ENCODE results near the gene CHRNA10. TPM values are rescaled to one million over a fixed set of nuclear protein-coding genes. Genes with fewer than 3 reads are reported as not detected.
"Not testable (repeated sequence)": the region's sequence is repeated elsewhere in the genome, so short reads cannot be mapped to it uniquely, and the experiment has no call there.

CHRNA10 gene
- total RNA-seq, 4 donors from 2014 or later: 0.19 to 0.78 (median 0.67) TPM; not detected in 1

GRCh38 chr11:3659595-3660515 lies 11.3 kb downstream of the CHRNA10 start:
- Histone ChIP-seq H3K4me3 (no peak overlapping the region), H3K27ac (no peak overlapping the region), H3K36me3 (peaks cover 0 to 10% of the 10 kb centered on the region in 2 donors), H3K27me3 (peaks cover 14% of the 10 kb centered on the region), H3K4me1 (no peaks in the 10 kb centered on the region), H3K9me3 (no peaks in the 10 kb centered on the region)
- 97% methylated on average over 5 of the region's 33 CpGs; no CpG with 5 or more reads in 1 of the 2 donors for WGBS, 2 donors (ENCODE audit: low coverage in 1 of 2)
- no peak for TF ChIP-seq POLR2A (IDR thresholded peaks at IDR 0.05)
- no peak for TF ChIP-seq EP300 (IDR thresholded peaks at IDR 0.05)
- no peak for TF ChIP-seq CTCF (IDR thresholded peaks at IDR 0.05)
- no peak for TF ChIP-seq POLR2AphosphoS5 (IDR thresholded peaks at IDR 0.05)
- no peak for ATAC-seq

- Histone ChIP-seq H3K4me1 (no peaks in the 10 kb centered on the region), H3K27ac (no peak overlapping the region), H3K4me3 (no peak overlapping the region), H3K36me3 (no peaks in the 10 kb centered on the region), H3K9me3 (no peaks in the 10 kb centered on the region), H3K27me3 (peaks cover 16% of the 10 kb centered on the region)
- 94 to 95% methylated on average over 3 to 8 of the region's 8 CpGs for WGBS, 2 donors (ENCODE audit: low coverage in 1 of 2)
- no peak for ATAC-seq
- TF ChIP-seq POLR2A (IDR thresholded peaks at IDR 0.05): no peak
- no peak for TF ChIP-seq CTCF (IDR thresholded peaks at IDR 0.05)
- no peak for TF ChIP-seq EP300 (IDR thresholded peaks at IDR 0.05)
These were observed 12.9 kb downstream of the CHRNA10 start for GRCh38 chr11:3658252-3658651.

- H3K27me3 ChIP-seq: peaks cover 16% of the 10 kb centered on the region
- not testable (repeated sequence) for H3K27ac ChIP-seq, H3K9me3 ChIP-seq, H3K4me1 ChIP-seq, H3K4me3 ChIP-seq, H3K36me3 ChIP-seq, ATAC-seq
- WGBS, 2 donors (ENCODE audit: low coverage in 1 of 2): 61 to 80% methylated on average over 3 to 5 of the region's 5 CpGs
These were observed 13.9 kb downstream of the CHRNA10 start for GRCh38 chr11:3657331-3657730.

- no peak for ATAC-seq
- Histone ChIP-seq H3K4me3 (no peak overlapping the region), H3K27me3 (peaks cover 16% of the 10 kb centered on the region), H3K9me3 (no peaks in the 10 kb centered on the region), H3K4me1 (no peaks in the 10 kb centered on the region), H3K36me3 (no peaks in the 10 kb centered on the region), H3K27ac (no peak overlapping the region)
- no peak for TF ChIP-seq POLR2A (IDR thresholded peaks at IDR 0.05)
- no peak for TF ChIP-seq EP300 (IDR thresholded peaks at IDR 0.05)
- TF ChIP-seq CTCF (IDR thresholded peaks at IDR 0.05): no peak
- TF ChIP-seq POLR2AphosphoS5 (IDR thresholded peaks at IDR 0.05): no peak
- no CpG with 5 or more reads among the region's 3 CpGs for WGBS, 2 donors (ENCODE audit: low coverage in 1 of 2)
These were observed 15.6 kb downstream of the CHRNA10 start for GRCh38 chr11:3655547-3655946.

GRCh38 chr11:3652514-3652913 lies 18.7 kb downstream of the CHRNA10 start:
- H3K27me3 ChIP-seq: peaks cover 20% of the 10 kb centered on the region
- ATAC-seq, H3K27ac ChIP-seq, H3K9me3 ChIP-seq, H3K4me1 ChIP-seq, H3K4me3 ChIP-seq, H3K36me3 ChIP-seq: not testable (repeated sequence)
- 29 to 81% methylated on average over 3 of the region's 3 CpGs for WGBS, 2 donors (ENCODE audit: low coverage in 1 of 2)

GRCh38 chr11:3649374-3649773 lies 21.8 kb downstream of the CHRNA10 start:
- not testable (repeated sequence) for H3K9me3 ChIP-seq, H3K4me1 ChIP-seq, H3K27me3 ChIP-seq, H3K36me3 ChIP-seq, H3K27ac ChIP-seq, ATAC-seq, H3K4me3 ChIP-seq
- WGBS, 2 donors (ENCODE audit: low coverage in 1 of 2): 26 to 43% methylated on average over 7 of the region's 9 CpGs

GRCh38 chr11:3648843-3649242 lies 22.3 kb downstream of the CHRNA10 start:
- not testable (repeated sequence) for ATAC-seq, H3K9me3 ChIP-seq, H3K4me1 ChIP-seq, H3K36me3 ChIP-seq, H3K4me3 ChIP-seq, H3K27ac ChIP-seq, H3K27me3 ChIP-seq
- WGBS, 2 donors (ENCODE audit: low coverage in 1 of 2): 54 to 77% methylated on average over 8 to 11 of the region's 13 CpGs
